ENCODE data around the gene SETD1A.
"Not testable (repeated sequence)": the region's sequence is repeated elsewhere in the genome, so short reads cannot be mapped to it uniquely, and the experiment has no call there.

SETD1A gene

DNA sequence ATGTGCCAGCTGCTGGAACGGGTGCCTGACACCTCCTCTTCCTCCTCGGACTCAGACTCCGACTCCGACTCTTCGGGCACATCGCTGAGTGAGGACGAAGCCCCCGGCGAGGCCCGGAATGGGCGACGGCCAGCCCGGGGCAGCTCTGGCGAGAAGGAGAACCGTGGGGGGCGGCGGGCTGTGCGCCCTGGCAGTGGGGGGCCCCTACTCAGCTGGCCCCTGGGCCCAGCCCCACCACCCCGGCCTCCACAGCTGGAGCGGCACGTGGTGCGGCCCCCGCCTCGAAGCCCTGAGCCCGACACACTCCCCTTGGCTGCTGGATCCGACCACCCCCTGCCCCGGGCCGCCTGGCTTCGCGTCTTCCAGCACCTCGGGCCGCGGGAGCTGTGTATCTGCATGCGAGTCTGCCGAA is 27.4 kb upstream of the SETD1A start:
- no peak for DNase-seq

DNA sequence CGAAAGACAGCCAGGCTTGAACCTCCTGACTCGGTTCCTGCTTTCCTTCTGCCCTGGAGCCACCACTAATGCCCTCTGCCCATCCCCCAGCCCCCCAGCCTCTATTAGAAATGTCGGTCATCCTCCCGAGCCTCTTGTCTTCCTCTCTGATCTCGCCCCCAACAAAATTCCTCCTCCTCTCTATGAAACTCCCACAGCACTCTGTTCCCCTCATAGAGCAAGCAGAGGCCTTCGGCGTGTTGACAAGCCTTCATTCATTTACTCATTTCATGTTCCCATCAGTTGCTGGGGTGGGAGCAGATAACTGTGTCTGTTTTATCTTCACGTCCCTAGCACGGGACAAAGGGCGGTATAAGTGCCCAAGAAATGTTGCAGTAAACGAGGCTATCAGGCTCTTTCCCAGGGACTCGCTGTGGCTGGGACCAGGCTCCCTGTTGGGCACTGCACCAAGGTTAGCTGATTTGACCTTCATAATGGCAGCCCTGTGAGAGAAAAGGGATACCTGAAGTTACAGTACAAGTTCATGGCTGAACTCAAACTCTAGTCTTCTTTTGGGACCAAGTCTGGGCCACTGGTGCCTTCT is 26.4 kb upstream of the SETD1A start:
- DNase-seq: no peak

DNA sequence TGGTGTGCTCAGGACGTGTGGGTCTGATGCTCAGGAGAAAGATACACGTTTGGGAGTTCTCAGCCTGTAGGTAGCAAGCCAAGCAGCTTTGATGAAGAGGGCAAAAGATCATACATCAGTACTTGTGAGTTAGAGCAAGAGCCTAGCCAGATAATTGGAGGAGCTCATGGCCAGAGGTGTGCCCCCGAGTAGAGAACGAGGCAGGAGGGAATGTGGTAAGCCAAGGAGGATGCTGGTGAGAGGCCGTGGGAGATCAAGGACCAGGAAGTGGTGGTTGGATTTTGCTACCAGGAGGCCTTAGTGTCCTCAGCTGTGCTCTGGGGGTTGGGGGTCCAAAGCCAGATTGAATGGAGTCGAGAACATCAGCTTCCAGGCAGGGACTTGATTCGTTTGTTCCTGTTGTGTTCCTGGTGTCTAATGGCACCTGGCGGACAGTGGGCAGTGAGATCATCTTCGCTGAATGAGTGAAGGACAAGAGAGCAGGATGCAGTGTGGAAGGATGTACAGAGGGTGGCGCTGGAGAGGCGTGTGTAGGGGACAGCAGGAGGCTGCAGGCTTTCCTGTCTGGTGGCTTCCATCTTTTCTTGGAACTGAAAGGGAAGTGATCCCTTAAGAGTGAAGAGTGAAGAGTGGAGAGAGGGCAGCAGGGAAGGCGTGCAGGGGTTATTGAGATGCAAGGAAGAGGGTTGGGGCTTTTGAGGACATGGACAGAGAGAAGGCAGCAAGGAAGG is 22.6 kb upstream of the SETD1A start:
- peak; percentile 81 for DNase-seq

DNA sequence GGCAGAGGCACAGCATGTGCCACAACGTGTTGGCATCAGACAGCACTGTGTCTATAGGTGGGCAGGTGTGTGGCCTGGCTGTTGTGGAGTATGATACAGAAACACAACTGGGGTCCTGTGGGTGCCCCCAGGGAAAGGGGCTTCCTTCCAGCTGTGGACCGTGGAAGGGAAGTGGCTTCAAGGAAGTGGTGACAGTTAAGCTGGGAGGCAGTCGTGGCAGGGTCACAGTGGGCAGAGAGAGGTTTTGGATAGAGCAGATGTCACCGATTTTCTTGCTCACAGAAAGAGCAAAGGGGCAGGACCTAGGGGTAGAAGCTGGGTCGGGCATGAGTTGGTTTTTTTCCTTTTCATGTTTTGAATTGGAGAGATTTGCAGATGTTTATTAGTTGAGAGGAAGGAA is 19.9 kb upstream of the SETD1A start:
- no peak for DNase-seq

DNA sequence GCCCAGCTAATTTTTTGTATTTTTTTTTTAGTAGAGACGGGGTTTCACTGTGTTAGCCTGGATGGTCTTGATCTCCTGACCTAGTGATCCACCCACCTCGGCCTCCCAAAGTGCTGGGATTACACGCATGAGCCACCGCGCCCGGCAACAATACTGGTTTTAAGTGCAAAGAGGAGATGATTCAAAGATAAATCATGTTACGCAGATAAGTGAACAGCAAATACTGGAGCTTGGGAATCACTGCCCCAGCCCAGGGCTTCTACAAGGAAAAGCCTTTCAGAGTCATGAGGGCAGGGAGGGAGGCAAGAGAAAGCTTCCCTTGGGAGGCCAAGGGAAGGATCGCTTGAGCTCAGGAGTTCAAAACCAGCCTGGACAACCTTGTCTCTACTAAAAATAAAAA is 18.0 kb upstream of the SETD1A start:
- not testable (repeated sequence) for DNase-seq

DNA sequence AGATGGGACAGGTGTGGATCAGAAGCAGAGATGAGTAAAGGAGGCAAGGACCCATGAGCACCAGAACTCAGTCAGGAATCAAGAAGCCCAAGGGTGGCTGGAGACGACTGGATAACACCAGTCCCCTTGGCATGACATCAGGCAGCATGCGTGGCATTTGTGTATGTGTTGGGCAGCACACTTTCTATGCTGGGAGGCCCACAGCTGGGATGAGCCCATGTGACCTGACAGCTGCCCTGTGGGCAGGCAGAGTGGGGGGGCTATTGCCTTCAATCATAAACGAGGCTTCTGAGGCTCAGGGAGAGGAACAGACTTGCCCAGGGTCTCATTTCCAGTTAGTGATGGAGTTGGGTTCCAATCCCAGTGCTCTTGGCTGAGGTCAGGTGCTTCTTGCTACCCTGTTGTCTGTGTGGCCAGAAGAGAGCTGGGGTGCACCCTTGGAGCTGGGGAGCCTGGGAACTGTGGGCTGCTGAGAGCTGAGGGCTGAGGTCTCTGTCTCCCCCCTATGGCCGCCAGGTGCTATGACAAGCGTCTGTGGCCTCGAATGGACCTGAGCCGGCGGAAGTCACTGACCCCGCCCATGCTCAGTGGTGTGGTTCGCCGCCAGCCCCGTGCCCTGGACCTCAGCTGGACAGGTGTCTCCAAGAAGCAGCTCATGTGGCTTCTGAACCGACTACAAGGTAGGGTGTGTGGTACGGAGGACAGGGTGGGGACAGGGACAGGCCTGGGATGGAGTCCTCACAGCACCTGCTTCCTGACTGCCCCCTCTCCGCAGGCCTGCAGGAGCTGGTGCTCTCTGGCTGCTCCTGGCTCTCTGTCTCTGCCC is 15.7 kb upstream of the SETD1A start:
- peak; percentile 91 for DNase-seq

DNA sequence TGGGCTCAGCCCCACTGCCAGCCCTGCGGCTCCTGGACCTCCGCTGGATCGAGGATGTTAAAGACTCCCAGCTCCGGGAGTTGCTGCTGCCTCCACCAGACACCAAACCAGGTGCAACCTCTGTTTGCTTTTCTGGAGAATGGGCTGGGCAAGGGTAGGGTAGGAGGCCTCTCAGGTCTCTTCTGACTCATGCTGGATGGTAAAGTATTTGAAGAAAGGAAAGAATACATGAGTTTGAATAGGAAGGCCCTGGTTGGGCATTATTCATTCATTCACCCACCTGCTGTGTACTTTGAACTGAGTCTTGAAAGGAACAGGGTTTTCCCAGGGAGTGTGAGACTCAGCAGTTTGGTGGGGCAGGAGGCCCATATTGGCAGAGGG is 15.1 kb upstream of the SETD1A start:
- no peak for DNase-seq

DNA sequence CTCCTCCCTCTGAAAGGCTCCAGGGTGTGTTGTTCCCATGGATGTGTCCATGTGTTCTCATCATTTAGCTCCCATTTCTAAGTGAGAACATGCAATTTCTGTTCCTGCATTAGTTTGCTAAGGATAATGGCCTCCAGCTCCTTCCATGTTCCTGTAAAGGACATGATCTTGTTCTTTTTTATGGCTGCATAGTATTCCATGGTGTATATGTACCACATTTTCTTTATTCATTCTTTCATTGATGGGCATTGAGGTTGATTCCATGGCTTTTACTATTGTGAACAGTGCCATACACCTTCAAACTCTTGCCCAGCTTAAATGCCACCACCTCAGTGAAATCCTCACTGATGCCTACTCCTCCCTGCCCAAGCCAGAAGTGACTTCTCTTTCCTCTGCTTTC is 13.2 kb upstream of the SETD1A start:
- no peak for DNase-seq

DNA sequence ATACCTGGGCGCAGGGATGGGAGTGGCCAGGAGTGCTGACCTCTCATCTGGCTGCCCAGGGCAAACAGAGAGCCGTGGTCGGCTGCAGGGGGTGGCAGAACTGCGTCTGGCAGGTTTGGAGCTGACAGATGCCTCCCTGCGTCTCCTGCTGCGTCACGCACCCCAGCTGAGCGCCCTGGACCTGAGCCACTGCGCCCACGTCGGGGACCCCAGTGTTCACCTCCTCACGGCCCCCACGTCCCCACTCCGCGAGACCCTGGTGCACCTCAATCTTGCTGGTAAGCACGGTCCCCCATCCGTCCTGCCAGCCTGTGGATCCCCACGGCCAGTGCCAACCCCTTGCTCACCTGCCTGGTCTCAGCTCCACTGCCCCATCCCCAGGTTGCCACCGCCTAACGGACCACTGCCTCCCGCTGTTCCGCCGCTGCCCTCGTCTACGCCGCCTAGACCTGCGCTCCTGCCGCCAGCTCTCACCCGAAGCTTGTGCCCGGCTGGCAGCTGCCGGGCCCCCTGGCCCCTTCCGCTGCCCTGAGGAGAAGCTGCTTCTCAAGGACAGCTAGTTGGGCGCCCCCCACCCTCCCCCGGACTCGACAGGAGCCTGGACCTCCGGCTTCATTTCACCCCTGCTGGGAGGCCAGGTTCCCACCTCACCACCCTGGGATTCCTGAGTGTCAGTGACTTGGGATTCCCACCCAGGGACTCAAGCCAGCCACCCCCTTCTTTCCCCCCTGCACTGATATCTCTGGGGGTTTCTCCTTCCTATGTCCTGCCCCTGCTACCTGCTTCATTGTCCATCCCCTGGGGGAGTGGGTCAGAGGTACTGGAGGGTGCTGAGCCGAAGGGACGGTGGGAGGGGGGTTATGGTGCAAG is 10.6 kb upstream of the SETD1A start:
- DNase-seq: no peak

DNA sequence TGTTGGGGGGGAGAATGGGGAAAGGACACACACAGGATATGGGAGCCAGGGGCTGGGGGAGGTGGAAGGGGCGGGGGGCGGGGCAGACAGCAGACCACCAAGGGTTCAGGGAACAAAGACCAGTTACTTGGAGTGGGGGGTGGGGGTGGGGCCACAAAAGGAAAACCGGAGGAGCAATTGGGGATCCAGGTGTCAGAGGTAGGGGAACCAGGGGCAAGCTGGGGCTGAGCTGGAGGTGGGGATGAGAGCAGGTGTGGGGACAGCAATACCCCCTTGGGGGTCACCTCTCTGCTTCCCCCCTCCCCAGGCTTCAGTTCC is 10.1 kb upstream of the SETD1A start:
- no peak for DNase-seq

DNA sequence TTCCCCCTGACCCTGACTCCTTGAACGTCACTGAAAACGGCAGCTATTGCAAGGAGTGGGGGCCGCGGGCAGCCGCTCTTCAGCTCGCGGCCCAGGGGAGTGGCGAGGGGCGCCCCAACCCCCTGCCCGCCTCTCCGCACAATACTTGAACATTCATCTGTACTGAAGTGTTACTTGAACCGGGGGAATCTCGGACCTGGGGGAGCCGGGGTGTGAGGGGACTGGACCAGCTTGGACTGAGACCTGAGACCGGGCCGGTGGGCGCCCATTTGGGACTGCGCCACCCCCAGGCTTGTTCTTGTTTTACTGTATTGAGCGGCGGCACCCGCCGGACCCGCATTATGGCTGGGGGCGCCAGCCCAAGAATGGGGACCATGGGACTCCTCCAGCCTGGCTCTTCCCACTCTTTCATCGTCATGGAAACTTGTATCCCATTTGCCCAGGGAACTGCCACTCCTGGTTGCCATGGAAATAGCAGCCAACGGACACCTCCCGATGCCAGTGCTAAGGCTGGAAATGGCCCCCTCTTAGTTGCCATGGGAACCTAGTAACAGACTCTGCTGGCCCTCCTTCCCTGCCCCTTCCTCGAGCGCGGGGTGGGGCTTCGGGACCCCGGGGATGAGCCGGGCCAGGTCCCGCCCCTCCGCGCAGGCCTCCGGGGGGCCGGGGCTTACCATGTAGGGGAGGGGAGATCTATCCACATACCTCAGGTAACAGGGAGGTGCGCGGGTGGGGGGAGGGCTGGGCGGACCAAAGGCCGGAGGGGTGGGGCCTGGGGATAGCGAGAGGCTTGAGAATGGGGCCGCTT is 9.5 kb upstream of the SETD1A start:
- DNase-seq: peak; percentile 85

DNA sequence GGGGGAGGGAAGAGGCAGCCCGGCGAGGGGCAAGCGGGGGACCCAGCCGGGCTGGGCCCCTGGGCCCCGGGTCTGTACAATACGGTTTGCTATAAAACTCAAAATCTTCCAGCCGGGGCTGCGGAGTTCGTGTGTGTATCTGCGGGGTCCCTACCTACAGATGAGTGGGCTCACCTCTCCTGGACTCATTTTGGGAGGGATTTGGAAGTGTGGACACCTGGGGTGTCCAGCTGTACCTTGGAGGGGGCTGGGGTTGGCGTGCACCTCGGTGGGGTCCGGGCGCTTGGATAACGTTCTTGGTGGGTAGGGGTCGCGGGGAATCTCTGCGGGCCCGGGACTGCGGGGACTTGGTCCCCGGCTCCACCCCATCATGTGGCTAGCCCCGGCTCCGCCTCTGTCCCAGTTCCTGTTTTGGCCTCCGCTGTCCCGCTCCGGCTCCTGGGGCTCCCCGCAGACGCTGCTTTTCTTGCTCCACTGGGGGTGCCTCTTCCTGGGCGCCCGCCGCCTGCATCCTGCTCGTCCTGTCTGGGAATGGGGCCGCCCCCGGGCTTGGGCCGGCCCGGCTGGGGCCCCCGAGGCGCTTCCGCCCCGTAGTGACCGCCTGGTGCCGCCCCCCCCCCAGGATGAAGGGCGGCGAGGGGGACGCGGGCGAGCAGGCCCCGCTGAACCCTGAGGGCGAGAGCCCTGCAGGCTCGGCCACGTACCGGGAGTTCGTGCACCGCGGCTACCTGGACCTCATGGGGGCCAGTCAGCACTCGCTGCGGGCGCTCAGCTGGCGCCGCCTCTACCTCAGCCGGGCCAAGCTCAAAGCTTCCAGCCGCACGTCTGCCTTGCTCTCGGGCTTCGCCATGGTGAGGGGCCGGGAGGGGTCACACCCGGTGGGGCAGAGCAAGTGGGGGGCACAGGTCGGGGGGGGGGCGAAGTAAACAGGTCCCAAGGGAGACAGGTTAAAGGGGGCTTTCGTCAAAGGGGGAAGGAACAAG is 8.6 kb upstream of the SETD1A start, which contains the start of gene ORAI3:
Gene ORAI3 (plus strand): TSS at position 402 of the 983 bp plus-strand sequence. CDS start 222 bp downstream, at position 624.
- peak; percentile 88 for DNase-seq

DNA sequence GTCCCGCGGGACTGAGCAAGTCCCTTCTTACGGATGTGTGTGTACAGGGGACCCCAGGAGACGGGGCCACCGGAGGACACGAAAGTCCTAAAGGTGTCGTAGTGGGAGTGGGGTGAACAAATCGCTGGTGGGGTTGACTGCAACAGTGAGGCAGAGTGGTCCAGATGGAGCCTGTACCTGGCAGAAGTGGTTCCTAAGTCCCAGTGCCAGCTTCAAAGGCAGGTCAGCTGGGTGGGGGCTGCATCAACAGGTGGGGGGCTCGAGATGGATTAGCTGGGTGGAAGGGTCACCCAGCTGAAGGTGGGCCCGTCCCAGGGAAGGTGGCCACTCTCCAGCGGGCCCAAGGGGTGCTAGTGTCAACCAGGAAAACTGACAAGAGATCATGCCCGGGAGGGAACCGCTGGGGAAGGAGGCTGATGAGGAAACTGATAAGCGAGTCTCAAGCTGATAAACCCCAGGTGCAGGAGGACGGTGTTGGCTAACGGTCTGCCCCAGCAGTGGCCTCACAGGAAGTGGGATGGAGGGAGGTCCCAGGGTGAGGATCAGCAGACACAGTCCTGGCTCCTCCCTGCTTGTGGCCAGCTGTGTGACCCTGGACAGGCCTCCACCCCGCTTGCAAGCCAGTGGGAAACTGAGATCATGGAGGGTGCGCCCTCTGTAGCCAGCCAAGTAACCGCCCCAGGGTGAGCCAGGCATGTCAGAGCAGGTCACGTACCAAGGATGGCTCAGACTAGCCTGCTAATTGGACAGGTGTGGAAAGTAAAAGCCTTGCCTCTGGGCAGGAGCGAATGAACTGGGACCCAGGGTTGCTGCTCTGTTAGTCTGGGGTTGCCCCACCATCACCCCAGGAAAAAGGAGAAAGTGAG is 7.7 kb upstream of the SETD1A start:
- DNase-seq: peak; percentile 95

DNA sequence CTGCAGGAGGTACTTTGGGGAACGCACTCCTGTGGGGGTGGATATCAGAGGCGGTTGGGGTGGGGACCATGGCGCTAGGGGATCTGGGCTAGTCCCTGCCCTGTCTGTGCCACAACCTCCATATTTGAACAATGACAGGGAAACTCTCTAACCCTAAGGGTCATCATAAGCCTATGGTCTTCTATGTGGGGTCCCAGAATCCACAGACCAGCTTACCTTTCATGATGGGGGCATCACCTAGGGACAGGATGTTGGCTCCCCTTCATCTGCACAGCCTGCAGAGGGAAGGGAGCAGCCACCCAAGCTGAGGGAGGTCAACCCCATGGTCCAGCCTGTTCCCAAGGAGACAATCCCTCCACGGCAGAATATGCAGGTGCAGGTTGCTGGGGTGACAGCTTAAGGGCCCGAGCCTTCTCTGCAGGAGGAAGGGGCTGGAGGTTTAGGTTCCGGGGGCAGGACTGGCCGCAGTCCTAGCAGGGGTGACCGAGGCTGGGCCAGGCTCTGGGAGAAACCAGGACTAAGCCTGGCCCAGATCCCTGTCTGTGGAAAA is 7.0 kb upstream of the SETD1A start:
- DNase-seq: no peak

DNA sequence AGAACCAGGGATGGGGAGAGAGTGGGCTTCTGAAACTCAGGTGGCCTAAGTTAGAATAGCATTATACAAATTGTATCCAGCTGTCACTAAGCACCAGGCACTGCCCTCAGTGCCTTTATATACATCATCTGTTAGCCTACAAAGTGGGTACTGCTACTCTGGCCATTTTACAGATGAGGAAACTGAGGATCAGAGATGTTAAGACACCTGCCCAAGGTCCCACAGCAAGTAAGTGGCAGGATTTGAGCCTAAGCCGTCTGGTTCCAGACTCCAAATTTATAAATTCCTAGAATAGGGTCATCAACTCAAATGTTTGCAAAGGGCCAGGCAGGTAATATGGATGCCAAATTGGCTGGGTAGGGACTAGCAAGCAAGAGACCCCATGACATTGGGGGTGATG is 6.4 kb upstream of the SETD1A start:
- DNase-seq: no peak

DNA sequence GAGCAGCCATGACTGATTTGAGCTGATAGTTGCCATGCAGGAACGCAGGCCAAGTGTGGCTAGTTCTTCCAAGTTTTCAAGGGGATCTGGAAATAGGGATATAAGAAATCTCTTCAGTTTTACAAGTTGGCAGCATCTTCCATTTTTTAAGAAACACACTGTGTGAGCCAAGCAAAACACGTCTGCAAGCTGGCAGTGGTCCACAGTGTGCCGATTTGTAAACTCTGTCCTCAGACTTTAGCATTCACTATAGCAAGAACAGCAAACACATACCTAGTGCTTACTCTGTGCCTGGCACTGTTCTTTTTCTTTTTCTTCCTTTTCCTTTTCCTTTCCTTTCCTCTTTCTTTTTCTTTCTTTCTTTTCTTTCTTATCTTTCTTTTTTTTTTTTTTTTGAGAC is 5.8 kb upstream of the SETD1A start:
- DNase-seq: no peak

DNA sequence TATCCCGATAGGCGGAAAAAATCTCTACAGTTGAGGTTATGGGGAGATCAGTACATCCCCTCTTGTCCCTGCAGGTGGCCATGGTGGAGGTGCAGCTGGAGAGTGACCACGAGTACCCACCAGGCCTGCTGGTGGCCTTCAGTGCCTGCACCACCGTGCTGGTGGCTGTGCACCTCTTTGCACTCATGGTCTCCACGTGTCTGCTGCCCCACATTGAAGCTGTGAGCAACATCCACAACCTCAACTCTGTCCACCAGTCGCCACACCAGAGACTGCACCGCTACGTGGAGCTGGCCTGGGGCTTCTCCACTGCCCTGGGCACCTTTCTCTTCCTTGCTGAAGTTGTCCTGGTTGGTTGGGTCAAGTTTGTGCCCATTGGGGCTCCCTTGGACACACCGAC is 4.4 kb upstream of the SETD1A start:
- no peak for DNase-seq

DNA sequence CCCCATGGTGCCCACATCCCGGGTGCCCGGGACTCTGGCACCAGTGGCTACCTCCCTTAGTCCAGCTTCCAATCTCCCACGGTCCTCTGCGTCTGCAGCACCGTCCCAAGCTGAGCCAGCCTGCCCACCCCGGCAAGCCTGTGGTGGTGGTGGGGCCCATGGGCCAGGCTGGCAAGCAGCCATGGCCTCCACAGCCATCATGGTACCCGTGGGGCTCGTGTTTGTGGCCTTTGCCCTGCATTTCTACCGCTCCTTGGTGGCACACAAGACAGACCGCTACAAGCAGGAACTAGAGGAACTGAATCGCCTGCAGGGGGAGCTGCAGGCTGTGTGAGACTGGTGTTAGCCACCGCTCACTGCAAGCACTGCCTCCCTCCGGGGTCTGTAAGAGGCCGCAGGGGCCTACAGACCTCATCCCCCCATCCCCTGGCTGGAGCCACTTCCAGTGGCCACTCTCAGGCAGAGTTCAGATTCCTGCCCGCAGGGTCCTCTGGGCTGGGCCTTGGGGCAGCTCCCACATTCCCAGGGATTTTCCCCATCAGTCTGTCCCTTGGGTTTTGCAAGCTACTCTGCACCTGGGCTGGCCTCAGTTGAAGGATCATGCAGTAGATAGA is 3.9 kb upstream of the SETD1A start:
- peak; percentile 94 for DNase-seq

DNA sequence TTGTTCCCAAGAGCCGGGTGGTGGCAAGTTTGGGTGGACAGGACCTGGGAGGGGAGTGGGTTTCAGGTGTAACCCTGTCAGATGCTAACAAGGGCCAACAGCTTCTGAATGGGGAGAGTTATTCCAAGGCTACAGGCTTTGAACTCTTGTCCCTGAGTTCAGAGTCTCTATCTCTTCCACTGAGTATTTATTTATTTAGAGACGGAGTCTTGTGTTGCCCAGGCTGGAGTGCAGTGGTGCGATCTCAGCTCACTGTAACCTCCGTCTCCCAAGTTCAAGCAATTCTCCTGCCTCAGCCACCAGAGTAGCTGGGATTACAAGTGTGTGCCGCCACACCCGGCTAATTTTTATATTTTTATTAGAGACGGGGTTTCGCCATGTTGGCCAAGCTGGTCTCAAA is 2.6 kb upstream of the SETD1A start:
- DNase-seq: no peak

All from hematopoietic multipotent progenitor cell treated with erythropoietin and hydrocortisone succinate and interleukin-3 and kit ligand, for 6 days (in vitro differentiated cells).